ENCODE data around the gene TOR1AIP1.
"Not testable (repeated sequence)": the region's sequence is repeated elsewhere in the genome, so short reads cannot be mapped to it uniquely, and the experiment has no call there.

The TOR1AIP1 gene

GRCh38 chr1:179882253-179883039, at the start of gene TOR1AIP1:
Gene TOR1AIP1 (plus strand): TSS chr1:179882285. CDS start chr1:179882503, 218 bp downstream.
- peak; percentile 94 for DNase-seq (ENCODE audit: low read depth)

GRCh38 chr1:179836686-179837445, 45.2 kb upstream of the TOR1AIP1 start:
- DNase-seq (ENCODE audit: low read depth), result not testable (repeated sequence)

GRCh38 chr1:179840107-179840506, 42.0 kb upstream of the TOR1AIP1 start:
- no peak for DNase-seq (ENCODE audit: low read depth)

GRCh38 chr1:179848233-179848632, 33.9 kb upstream of the TOR1AIP1 start:
- DNase-seq (ENCODE audit: low read depth), result no peak

- no peak for DNase-seq (ENCODE audit: low read depth)
Observed at GRCh38 chr1:179853102-179853501, 29.0 kb upstream of the TOR1AIP1 start.

DNA sequence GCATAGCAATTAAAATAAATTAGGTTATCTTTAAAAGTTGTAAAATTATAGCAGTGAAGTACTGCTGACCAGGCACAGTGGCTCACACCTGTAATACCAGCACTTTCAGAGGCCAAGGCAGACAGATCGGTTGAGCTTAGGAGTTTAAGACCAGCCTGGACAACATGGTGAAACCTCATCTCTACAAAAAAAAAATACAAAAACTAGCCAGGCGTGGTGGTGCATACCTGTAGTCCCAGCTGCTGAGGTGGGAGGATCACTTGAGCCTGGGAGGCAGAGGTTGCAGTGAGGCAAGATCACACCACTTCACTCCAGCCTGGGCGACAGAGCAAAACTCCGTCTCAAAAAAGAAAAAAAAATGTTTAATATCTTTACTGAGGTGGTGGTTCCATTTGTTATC, 26.3 kb upstream of the TOR1AIP1 start:
- not testable (repeated sequence) for DNase-seq (ENCODE audit: low read depth)

GRCh38 chr1:179856296-179856695, 25.8 kb upstream of the TOR1AIP1 start:
- DNase-seq (ENCODE audit: low read depth), result no peak

DNA sequence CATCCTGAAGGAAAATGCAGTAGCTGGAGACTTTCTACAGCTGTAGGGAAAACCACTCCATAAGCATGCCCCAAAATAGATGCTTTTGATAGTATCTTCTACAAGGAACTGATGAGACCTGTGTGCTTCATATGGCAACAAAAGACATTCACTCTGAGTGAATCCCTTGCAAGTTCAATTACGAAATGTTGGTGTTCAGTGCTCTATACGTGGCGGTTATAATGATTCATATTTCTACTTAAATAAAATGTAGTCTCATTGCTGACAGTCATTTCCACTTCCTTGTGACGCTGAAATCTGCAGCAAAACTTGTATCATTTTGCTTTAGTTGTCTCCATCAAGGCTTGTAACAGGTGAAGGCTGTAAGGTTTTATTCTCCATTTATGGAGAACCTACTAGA, 25.1 kb upstream of the TOR1AIP1 start:
- DNase-seq (ENCODE audit: low read depth), result no peak

- no peak for DNase-seq (ENCODE audit: low read depth)
Observed at GRCh38 chr1:179860652-179861051, 21.4 kb upstream of the TOR1AIP1 start.

GRCh38 chr1:179865377-179865776, 16.7 kb upstream of the TOR1AIP1 start:
- no peak for DNase-seq (ENCODE audit: low read depth)

- no peak for DNase-seq (ENCODE audit: low read depth)
Observed at GRCh38 chr1:179866616-179867015, 15.5 kb upstream of the TOR1AIP1 start.

DNA sequence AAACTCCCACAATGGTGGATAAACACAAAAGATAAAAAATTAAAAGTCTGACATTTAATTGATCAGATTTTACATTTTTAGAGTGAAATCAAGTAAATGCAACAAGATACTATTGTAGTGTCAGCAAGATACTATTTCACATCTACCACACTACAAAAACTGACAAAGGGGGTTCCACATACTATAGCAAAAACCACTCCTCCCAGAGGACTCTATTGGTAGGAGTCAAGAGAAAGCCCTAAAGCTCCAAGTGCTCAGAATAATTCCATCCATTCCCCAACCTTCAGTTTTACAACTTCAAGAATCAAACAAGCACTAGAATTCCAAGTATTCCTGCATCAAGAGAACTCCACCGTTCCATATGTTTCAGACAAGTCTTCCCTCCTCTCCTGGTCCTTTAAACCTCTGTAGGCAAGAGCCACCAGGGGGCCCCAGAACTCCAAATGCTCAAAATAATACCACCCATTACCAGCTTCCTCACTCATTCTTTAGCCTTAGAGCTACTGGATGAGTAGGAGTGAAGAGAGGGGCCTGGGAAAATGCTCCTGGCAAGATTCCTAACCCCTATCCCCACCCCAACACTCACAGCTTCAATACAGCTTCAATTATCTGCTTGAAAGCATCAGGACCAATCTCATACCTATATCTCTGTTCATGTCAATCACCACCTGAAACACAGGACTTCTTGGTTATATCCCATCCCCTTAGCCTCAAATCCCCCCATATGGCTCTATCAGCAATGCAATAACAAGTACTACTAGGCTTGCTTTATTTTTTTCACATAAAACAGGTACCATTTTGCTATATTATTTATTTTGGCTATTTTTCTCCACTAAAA, 14.4 kb upstream of the TOR1AIP1 start:
- DNase-seq (ENCODE audit: low read depth), result no peak

GRCh38 chr1:179870870-179871269, 11.2 kb upstream of the TOR1AIP1 start:
- DNase-seq (ENCODE audit: low read depth), result no peak

DNA sequence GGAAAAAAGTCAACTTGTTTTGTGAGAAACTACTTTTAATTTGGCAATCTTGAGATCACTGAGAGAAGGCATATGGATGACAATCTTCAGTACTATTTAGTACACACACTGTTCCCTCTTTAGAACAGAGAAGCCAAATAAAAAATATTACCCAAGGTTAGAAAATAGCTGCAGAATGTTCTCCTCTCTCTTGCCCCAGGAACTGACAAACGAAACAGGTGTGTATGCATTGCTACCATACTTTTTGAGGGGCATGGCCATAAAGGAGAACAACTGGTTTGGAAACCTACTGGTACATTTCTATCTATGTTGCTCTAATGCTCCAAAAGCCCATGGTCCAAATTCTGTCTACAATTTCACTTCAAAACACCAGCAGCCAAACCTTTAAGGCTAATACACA, 10.1 kb upstream of the TOR1AIP1 start:
- no peak for DNase-seq (ENCODE audit: low read depth)

- DNase-seq (ENCODE audit: low read depth), result no peak
Observed at GRCh38 chr1:179872558-179872957, 9.5 kb upstream of the TOR1AIP1 start.

GRCh38 chr1:179873438-179873851, 8.6 kb upstream of the TOR1AIP1 start:
- no peak for DNase-seq (ENCODE audit: low read depth)

- DNase-seq (ENCODE audit: low read depth), result no peak
Observed at GRCh38 chr1:179875596-179876299, 6.3 kb upstream of the TOR1AIP1 start.

DNA sequence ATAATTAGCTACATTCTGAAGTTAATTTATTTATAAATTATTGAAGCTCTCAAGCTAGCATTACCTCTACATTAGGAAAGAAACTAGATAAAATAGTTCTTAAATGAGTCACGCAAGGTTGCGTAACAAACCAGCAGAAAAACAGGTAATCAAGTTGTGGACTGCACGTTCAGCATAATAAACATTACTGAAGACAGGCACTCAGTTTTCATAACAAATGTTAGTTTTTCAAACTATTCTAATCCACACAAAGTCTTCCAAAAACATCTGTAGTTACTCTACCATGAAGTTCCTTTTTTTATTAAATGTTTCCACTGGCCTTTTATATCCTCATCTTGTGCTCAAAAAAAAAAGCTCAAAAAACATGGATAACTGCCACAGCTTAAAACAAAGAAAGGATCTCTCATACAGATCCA, 5.8 kb upstream of the TOR1AIP1 start:
- no peak for DNase-seq (ENCODE audit: low read depth)

DNA sequence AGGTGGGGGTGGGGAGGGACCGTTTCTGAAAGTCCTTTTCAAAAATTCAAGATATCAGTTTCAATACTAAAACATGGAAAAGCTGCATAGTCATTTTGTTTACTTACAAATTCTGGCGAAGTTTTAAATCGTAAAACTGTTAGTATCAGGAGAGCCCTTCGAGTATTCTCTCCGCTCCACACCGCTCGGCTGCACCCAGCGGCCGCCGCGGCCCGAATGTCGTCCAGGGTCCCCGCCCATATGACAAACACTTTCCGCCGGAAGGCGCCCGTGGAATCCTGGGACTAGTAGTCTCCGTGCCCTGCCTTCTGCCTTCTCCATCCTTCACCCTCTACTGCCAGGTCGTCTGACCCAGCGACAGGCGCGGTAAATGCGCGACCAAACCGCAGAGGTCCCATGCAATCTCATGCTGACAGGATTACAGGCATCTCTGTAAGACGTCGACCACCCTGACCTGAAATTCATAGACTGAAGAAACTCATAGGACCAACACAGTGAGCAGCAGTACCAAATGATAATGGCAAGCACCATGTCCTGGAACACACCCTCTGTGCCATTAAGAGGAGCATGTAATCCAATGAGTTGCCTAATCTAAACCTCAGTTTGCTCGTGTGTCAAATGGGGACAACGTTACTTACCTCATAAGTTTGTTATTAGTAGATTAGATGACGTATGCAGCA, 4.4 kb upstream of the TOR1AIP1 start, which contains the start of gene TOR1AIP2:
Gene TOR1AIP2 (minus strand): TSS at position 218 of the 680 bp plus-strand sequence. CDS start 25,138 bp downstream, outside the sequence.
- DNase-seq (ENCODE audit: low read depth), result peak; percentile 82

DNA sequence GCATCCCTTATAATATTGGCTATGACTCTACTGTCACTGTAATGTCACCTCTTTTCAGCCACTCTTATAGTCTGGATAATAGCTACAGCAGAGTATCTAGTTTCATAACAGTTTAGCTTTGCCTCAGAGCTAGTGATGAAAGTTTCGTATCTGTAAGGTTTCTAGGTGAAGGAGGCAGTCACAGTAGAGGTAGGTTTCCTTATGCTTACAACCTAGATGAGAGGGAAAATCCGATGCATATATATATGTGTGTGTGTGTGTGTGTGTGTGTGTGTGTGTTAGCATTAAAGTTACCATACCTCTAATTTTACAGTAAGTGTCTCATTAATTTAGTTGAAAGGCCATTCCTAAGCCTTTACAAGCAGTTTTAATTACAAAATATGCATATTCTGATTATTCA, 2.3 kb upstream of the TOR1AIP1 start:
- DNase-seq (ENCODE audit: low read depth), result no peak

All from stimulated activated CD8-positive, alpha-beta memory T cell treated with anti-CD3 and anti-CD28 coated beads, Interleukin-4, amount 100 ng/mL, for 24 hours (primary cell).